ENCODE results near the gene MTRF1.

DNA sequence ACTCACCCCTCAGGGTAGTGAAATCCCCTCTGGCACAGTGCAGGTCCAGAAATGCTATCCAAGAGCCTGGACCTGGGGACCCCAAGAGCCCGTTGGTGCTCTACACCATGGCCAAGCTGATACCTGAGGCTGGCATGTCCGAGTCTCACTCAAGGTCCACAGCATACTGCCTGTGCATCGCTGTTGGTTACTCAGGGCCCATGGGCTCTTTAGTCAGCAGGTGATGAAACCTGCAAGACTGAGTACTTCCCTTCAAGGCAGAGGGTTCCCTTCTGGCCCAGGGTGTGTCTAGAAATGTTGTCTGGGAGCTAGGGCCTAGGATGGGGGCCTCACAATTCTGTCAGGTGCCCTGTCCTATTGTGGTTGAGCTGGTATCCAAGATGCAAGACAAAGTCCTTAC, 49.5 kb downstream of the MTRF1 start:
- no peak for TF ChIP-seq GATA2 (IDR thresholded peaks at IDR 0.05; ENCODE audit: low read depth, low read length)
- no peak for TF ChIP-seq GATA3 (IDR thresholded peaks at IDR 0.05; ENCODE audit: low read depth, low read length)
